CD4-positive, alpha-beta T cell treated with Interleukin-4 for 4 hours (primary cell): Measurements from ENCODE around the gene REM2.

Source experiments
- DNase-seq: peaks from one replicate; pipeline ENCODE4 v3.0.0-alpha.2; 2020

REM2 gene, protein sequence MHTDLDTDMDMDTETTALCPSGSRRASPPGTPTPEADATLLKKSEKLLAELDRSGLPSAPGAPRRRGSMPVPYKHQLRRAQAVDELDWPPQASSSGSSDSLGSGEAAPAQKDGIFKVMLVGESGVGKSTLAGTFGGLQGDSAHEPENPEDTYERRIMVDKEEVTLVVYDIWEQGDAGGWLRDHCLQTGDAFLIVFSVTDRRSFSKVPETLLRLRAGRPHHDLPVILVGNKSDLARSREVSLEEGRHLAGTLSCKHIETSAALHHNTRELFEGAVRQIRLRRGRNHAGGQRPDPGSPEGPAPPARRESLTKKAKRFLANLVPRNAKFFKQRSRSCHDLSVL

DNA sequence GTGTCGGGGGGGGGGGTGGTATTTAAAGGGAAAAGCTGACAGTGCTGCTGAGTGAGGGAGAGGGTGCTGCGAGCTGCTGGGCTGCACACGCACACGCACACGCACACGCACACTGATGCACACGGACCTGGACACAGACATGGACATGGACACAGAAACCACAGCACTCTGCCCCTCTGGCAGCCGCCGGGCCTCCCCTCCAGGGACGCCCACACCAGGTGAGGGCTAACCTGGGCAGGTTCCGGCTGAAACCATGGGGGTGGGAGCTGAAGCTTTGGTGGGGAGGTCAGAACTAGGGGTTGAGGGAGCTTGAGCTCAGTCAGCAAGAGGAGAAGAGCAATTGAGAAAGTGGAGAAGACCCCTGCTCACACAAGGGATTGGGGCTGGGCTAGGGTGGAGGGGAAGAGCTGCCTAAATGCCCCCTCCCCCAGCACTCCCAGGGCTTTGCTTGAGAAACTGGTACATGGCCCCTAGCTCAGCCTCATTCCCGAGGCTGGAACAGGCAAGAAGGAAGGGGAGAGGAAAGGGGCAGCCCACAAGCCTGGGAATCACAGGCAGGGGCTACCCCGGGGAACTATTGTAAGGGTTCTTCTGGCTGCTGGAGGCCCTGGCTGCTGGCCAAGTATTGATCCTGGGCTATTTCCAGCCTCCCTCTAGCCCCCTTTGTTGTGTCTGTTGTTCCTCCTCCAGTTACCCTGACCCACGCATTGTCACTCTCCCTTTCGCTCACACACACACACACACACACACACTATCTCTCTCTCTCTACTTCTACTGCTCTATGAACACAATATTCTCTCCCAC lies at the start of gene REM2:
TSS of gene REM2 (plus strand) at position 50 of the 804 bp plus-strand sequence. CDS start at position 116, 66 bp downstream.
- DNase-seq = no peak

DNA sequence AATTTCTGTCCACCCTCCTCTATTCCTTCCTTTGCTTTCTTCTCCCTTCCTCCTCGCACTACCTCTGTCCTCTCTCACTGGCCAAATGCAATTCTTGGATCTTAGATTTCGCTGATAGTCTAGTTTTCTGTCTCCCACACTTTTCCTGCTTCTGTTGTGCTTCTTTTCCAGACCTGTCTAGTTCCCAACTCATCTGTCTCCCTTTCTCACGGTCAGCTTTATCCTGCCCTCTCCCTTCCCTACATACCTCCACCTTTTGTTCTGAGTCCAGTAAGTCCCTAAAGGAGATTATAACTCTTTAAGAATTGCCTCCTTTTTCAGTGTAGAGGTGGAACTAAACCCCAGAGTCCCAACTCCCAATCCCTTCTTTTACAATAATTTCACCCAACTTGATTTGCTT lies 47.5 kb upstream of the REM2 start:
- DNase-seq = no peak

DNA sequence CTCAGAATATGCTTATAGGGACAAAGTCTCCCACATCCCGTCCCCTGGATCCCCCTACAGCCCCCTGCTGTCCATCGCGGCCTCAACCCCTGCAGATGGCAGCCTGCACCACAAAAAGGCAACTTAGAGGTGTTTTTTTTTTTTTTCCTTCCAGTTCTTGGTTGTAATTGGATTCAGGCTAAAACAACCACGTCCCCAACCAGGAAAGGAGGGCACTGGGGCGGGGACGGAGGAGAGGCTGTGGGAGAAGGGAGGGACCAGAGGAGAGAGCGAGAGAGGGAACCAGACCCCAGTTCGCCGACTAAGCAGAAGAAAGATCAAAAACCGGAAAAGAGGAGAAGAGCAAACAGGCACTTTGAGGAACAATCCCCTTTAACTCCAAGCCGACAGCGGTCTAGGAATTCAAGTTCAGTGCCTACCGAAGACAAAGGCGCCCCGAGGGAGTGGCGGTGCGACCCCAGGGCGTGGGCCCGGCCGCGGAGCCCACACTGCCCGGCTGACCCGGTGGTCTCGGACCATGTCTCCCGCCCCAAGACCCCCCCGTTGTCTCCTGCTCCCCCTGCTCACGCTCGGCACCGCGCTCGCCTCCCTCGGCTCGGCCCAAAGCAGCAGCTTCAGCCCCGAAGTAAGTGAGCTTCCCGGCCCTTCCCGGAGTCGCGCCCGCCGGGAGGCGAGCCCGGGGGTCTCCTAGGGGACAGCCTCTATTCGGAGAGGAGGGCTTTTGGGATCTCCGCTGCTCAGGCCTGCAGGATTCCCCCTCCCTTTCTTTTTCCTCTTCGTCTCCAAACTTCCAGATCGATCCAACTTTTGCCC lies 46.5 kb upstream of the REM2 start, which contains the start of gene MMP14:
TSS of gene MMP14 (plus strand) at position 285 of the 813 bp plus-strand sequence. CDS start at position 518, 233 bp downstream.
- no peak for DNase-seq

DNA sequence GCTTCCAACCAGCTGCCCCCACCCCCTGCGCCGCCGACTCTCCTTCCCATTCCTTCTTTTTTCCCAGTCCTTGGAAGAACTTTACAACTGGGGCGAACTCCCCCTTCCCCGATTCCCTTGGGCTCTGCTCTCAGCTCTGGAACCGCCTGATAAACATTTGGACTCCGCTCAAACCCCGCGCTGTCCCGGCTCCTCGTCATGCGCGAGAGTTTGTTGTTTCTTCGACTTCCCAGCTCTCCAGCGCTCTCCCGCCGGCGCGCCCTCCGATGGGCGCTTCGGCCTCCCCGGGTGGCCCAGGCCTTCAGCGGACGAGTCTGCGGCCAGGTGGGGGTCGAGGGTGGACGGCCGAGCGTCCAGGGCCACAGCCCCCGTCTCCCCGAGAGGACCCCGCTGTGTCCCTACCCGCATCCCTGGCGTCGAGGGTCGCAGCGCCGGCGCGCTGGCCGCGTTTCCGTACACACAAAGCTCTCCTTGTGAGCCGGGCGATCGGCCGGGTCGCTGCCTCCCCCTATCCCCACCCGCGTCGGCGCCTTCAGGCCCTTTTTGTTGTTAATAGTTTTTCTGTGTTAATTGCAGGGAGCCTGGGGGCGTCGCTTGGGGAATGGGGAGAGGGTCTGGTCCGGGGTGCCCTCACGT lies 45.8 kb upstream of the REM2 start:
- no peak for DNase-seq

DNA sequence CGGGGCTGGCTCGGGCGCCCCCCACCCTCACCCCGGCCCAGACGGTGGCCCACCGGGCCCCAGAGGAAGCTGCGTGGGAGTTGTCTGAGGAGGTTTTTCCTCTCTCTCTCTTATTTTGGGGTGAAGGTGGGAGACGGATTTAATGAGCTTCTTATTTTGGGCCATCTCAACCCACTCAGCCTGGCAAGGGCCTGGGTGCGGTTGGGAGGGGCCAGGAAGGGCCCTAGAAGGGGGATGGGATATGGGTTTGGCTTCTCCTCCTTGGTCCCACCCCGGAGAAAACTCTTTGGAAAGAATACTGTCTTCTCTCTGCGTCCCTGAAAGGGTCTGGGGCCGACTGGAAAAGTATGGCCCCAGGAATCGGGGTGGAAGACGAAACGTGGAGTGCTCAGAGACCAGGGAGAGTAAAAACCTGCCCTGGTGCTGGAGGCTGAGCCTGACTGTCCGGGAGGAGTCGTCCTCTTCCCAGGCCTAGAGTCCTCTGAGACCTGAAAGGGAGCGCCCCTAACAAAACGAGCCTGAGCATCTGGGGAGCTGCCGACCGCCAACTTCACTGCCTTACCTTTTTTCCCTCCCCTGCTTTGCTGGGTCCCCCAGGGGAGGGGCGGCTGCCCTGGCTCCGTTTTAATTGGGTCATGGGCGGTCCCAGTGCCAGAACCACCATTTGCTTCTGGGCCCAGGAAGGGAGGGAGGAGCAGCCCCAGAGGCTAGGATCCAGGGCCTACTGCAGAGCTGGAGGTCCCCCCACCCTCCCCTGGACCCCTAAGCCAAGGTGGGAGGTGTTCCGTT lies 45.1 kb upstream of the REM2 start:
- DNase-seq = no peak

DNA sequence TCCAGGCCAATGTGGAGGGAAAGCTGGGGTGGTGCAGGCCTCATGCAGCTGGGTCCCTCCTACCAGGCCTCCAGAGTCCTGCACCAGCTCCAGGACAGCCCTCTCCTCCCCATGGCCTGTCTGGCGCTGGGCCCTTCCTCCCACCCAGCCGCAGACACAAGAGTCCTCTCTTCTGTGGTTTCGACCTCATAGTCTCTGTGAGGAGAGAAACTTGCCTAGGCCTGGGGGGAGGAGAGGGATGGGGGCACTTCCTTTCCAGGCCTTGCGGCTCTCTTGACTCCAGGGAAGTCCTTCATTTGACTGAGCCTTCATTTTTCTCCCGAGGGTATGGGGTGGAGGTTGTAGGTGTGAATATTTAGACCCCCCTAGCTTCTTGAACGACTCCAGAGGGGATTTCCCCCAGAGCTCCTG lies 44.4 kb upstream of the REM2 start:
- DNase-seq = no peak

DNA sequence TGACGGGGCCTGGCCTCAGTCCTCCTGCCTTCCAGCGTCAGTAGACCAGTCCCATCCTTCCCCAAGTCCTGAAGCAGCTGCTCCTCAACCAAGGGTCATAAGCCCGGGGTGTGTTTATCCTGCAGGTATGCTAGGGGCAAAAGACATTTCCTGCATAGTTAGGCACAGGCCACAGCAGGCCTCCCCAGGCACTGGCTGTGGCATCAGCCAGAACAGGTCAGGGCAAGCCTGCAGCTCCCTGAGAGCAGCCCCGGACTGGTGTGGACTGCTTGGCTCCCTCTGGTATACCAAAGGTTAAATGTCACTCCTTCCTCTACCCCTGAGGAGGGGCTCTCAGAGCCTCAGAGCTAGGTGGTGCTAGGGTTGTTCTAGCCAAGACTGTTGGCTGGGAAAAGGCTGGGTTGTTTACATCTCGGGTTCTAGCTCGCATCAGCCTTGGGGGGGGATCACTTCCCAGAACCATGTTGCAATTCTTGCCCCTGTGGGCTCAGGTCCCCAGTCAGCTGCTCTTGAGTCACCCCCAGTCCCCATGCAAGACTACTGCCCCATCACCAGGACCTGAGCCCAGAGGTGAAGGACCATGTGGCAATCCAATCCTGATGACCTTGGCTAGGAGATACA lies 43.8 kb upstream of the REM2 start:
- no peak for DNase-seq

DNA sequence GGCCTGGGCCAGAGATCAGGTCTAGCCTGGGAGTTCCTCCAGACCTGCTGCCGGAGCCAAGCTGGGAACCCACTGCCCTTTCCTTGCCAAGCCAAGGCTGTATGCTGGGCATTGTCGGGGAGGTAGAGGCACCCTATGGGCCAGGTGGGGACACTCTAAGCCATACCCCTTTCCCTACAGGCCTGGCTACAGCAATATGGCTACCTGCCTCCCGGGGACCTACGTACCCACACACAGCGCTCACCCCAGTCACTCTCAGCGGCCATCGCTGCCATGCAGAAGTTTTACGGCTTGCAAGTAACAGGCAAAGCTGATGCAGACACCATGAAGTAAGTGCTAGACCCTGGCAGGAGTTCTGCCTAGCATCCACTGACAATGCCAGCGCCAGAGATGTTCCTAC lies 41.7 kb upstream of the REM2 start:
- no peak for DNase-seq

DNA sequence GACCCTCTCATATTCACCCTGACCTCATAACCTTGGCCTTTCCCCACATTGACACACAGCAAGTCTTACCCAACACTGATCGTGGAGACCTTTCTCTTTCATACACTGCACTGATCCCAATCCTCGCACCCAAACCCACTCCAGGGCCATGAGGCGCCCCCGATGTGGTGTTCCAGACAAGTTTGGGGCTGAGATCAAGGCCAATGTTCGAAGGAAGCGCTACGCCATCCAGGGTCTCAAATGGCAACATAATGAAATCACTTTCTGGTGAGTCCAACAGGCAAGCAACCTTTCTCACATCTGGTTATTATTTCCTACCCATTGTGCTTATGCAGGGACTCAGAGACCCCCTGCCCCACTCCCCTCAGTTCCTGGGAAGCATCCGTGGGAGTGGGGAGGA lies 41.3 kb upstream of the REM2 start:
- no peak for DNase-seq

DNA sequence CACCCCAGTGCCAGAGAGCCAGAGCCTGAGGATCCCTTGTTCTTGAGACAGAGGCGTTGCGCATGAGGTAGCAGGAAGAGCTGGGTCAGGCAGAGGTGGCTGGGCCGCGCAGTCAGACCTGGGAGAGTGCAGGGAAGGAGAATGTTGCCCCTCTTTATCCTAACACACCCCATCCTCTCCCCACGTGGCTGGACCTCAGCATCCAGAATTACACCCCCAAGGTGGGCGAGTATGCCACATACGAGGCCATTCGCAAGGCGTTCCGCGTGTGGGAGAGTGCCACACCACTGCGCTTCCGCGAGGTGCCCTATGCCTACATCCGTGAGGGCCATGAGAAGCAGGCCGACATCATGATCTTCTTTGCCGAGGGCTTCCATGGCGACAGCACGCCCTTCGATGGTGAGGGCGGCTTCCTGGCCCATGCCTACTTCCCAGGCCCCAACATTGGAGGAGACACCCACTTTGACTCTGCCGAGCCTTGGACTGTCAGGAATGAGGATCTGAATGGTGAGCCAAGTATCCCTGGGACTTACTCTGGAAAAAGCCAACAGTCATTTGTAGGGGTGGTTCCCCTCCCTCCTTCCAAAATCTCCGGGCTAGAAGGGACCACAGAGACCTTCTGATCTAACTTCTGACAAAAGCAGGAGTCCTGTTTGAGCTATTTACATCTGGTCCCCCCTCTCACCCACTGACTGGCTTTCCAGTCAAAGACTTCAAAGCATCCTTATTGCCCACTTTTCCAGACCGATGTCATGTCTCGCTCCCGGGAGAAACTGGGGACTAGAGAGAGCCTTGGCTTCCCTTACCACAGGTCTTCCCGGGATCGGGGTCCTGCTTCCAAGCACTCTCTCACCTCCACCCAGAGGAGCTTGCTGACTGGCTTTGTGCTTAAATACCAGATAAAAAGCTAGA lies 40.6 kb upstream of the REM2 start:
- no peak for DNase-seq

DNA sequence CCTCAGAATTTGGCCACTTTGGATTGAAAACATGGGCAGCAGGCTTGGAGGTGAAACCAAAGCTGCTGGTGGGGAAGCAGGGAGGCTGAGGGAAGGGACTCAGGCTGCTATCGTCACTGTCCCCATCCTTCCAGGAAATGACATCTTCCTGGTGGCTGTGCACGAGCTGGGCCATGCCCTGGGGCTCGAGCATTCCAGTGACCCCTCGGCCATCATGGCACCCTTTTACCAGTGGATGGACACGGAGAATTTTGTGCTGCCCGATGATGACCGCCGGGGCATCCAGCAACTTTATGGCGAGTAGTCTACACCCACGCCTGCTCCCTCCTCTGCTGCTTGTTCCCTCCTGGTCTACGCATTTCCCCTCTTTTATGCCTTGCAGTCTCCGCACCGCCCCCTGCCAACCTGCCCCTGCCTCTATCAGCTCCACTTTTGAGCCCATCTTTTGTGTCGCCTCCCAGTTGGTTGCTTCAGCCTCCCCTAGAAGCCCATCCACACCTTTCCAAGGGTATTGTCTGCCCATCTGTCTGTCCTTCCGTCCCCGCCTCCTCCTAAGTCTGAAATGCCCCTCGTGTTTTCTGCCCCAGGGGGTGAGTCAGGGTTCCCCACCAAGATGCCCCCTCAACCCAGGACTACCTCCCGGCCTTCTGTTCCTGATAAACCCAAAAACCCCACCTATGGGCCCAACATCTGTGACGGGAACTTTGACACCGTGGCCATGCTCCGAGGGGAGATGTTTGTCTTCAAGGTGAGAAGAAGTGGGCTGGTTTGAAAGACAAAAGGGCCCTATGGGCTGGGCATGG lies 39.7 kb upstream of the REM2 start:
- no peak for DNase-seq

DNA sequence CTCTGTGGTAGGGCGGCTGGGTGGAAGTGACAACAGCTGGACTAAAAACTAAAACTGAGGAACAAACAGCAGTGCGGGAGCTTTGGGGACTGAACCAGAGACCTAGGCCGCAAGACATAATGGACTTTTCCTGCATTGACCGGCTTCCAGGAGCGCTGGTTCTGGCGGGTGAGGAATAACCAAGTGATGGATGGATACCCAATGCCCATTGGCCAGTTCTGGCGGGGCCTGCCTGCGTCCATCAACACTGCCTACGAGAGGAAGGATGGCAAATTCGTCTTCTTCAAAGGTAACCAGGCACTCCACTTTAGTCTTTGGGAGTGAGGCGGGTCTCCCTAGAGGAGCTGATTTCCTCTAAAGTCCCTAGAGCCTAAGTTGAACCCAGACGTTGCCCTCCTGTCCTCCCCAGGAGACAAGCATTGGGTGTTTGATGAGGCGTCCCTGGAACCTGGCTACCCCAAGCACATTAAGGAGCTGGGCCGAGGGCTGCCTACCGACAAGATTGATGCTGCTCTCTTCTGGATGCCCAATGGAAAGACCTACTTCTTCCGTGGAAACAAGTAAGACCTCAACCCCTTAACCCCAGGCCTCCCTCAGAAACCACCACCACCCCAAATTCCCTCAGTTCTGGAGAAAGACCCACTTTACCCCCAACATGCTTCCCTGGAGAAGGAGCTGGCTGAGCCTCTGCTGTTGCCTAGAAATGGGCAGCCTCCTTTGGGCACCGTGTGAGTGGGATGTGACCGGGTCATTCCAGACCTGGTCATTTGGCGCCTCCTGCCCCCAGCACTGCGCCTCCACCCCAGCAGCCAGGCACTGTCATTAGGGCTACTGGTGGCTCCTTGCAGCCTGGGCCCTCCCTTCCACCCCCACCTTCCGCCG lies 38.6 kb upstream of the REM2 start:
- no peak for DNase-seq

DNA sequence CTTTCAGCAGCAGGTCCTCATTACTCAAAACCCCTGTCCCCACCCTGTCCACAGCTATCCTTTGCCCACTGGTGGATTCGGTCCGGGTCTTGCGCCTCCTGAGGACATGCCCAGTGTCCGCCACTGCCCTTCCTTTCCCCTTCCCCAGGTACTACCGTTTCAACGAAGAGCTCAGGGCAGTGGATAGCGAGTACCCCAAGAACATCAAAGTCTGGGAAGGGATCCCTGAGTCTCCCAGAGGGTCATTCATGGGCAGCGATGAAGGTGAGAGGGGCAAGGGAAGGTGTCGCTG lies 38.0 kb upstream of the REM2 start:
- no peak for DNase-seq

DNA sequence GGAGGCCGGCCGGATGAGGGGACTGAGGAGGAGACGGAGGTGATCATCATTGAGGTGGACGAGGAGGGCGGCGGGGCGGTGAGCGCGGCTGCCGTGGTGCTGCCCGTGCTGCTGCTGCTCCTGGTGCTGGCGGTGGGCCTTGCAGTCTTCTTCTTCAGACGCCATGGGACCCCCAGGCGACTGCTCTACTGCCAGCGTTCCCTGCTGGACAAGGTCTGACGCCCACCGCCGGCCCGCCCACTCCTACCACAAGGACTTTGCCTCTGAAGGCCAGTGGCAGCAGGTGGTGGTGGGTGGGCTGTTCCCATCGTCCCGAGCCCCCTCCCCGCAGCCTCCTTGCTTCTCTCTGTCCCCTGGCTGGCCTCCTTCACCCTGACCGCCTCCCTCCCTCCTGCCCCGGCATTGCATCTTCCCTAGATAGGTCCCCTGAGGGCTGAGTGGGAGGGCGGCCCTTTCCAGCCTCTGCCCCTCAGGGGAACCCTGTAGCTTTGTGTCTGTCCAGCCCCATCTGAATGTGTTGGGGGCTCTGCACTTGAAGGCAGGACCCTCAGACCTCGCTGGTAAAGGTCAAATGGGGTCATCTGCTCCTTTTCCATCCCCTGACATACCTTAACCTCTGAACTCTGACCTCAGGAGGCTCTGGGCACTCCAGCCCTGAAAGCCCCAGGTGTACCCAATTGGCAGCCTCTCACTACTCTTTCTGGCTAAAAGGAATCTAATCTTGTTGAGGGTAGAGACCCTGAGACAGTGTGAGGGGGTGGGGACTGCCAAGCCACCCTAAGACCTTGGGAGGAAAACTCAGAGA lies 37.0 kb upstream of the REM2 start:
- no peak for DNase-seq

DNA sequence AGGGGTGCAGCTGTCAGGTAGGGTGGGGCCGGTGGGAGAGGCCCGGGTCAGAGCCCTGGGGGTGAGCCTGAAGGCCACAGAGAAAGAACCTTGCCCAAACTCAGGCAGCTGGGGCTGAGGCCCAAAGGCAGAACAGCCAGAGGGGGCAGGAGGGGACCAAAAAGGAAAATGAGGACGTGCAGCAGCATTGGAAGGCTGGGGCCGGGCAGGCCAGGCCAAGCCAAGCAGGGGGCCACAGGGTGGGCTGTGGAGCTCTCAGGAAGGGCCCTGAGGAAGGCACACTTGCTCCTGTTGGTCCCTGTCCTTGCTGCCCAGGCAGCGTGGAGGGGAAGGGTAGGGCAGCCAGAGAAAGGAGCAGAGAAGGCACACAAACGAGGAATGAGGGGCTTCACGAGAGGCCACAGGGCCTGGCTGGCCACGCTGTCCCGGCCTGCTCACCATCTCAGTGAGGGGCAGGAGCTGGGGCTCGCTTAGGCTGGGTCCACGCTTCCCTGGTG lies 36.2 kb upstream of the REM2 start:
- no peak for DNase-seq

DNA sequence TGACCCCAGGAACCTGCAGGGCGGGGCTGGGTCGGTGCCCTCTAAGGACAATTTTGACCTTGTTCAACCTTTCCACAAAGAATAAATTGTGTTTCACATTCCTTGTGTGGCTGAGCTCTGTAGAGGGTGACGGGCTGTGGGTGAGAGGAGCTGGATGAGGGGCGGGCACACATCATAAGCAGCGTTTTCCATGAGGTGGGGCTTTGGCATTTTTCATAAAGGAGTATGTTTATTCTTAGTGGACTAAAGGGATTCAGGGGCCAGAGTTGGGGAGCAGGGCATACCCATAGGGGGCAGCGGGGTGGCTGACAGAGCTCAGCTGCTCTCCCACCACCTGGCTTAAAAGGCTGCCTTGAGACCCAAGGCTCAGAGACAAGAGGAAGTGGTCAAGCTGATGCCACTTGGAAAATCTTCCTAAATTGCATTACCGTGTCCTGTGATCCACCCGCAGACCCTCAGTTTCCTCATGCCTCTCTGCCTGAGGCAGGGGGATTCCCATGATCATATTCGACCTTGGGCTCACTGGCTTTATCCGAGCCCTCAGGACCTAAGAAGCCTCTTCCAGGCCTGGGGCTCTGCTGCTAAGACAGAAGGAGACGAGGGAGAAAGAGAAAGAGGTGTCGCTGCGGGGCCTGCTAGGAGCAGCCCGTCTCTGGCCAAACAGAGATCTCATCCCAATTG lies 35.2 kb upstream of the REM2 start:
- no peak for DNase-seq
